ENCODE measurements around the gene LIPE.

LIPE gene

DNA sequence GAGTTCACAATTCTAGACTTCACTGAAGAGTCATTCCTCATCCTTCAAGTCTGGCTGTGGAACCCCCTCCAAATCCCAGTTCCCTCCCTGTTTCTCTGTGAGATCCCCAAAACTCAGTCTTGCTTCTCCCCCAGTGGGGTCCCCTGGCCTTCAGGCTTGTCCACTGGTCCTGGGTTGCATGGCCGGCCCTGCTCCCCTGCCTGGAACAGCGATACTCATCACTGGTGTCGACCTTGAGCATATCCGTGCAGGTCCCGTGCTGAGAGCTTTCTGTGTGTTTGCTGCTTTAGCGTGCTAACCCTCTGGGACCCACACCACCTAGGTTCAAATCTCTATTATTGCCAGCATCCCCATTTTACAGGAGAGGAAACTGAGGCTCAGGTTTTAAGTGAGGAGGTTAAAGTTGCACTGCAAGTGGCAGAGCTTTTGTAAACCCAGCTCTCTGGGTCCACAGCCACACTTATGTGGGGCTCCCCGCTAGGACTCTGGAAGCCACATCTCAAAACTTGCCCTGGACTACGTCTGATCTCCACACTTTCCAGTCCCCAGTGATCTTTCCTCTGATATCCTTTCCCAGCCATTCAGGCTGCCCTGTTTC, 15.5 kb downstream of the LIPE start:
- H3K36me3 ChIP-seq (ENCODE audit: insufficient read depth, low read length) = no peaks in the 10 kb centered on the region
- H3K4me3 ChIP-seq = no peak overlapping the region
- DNase-seq (ENCODE audit: low read depth, low spot score) = no peak

DNA sequence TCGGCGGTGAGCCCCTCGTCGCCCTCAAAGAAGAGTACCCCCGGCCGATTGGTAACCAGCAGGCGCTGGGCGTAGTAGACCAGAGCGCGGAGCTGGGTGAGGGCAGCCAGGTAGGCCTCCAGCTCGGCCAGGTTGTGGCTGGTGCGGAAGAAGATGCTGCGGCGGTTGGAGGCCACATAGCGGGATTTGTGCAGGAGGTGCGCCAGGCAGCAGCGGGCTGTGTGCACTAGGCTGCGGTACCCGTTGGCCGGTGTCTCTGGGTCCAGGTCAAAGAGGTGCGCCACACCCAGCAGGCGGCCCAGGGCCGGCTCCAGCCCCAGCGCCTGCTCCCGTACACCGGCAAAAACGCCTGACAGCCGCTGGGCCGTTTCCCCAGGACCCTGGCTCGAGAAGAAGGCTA, 16.8 kb downstream of the LIPE start:
- Histone ChIP-seq H3K27ac (no peak overlapping the region), H3K9me3 (ENCODE audit: low read depth, low read length) (no peaks in the 10 kb centered on the region), H3K9ac (ENCODE audit: insufficient read length) (no peak overlapping the region), H3K36me3 (ENCODE audit: insufficient read depth, low read length) (no peaks in the 10 kb centered on the region), H3K4me3 (no peak overlapping the region)
- TF ChIP-seq FOXP2 (optimal IDR thresholded peaks at IDR 0.05; ENCODE audit: control extremely low read depth, extremely low read length, insufficient read depth) (no peak), POLR2AphosphoS5 (IDR thresholded peaks at IDR 0.05; ENCODE audit: borderline replicate concordance, low read depth, low read length) (no peak), EZH2 (IDR thresholded peaks at IDR 0.05) (no peak)
- DNase-seq (ENCODE audit: low read depth, low spot score) = no peak

More for the DNA sequence above, 15.5 kb downstream of the LIPE start:
- Histone ChIP-seq H3K9me3 (ENCODE audit: low read depth, low read length) (no peaks in the 10 kb centered on the region), H3K9ac (ENCODE audit: insufficient read length) (no peak overlapping the region), H3K27ac (no peak overlapping the region)
- TF ChIP-seq POLR2AphosphoS5 (IDR thresholded peaks at IDR 0.05; ENCODE audit: borderline replicate concordance, low read depth, low read length) = no peak

DNA sequence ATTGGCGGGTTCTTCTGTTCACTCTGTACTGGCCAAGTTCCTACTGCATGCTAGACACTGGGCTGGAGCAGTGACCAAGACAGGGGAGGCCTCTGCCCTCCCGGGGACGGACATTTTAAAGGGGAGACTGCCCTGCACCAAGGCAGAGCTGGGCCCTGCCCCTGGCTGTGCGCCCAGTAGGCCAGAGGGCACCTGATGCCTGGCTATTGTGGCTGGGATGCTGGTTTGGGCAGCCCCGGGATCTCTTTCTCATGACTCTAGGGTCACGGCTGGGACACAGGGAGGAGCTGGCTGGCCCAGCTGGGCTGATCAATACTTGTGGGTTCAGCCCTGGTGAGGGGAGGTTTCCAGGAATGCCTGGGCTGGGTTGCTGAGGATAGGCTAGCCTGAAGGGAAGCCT, 17.7 kb downstream of the LIPE start:
- Histone ChIP-seq H3K4me3 (no peak overlapping the region), H3K9ac (ENCODE audit: insufficient read length) (no peak overlapping the region), H3K36me3 (ENCODE audit: insufficient read depth, low read length) (no peaks in the 10 kb centered on the region), H3K27ac (no peak overlapping the region), H3K9me3 (ENCODE audit: low read depth, low read length) (no peaks in the 10 kb centered on the region)
- no peak for DNase-seq (ENCODE audit: low read depth, low spot score)
- no peak for TF ChIP-seq POLR2AphosphoS5 (IDR thresholded peaks at IDR 0.05; ENCODE audit: borderline replicate concordance, low read depth, low read length)
- no peak for TF ChIP-seq EZH2 (IDR thresholded peaks at IDR 0.05)
- no peak for TF ChIP-seq FOXP2 (optimal IDR thresholded peaks at IDR 0.05; ENCODE audit: control extremely low read depth, extremely low read length, insufficient read depth)

GRCh38 chr19:42407816-42408175, 19.4 kb downstream of the LIPE start:
- no peak for DNase-seq (ENCODE audit: low read depth, low spot score)
- Histone ChIP-seq H3K4me3 (no peak overlapping the region), H3K36me3 (ENCODE audit: insufficient read depth, low read length) (no peaks in the 10 kb centered on the region), H3K9ac (ENCODE audit: insufficient read length) (no peak overlapping the region), H3K9me3 (ENCODE audit: low read depth, low read length) (no peaks in the 10 kb centered on the region), H3K27ac (no peak overlapping the region)
- TF ChIP-seq EZH2 (IDR thresholded peaks at IDR 0.05) (no peak), POLR2AphosphoS5 (IDR thresholded peaks at IDR 0.05; ENCODE audit: borderline replicate concordance, low read depth, low read length) (no peak), FOXP2 (optimal IDR thresholded peaks at IDR 0.05; ENCODE audit: control extremely low read depth, extremely low read length, insufficient read depth) (no peak)

GRCh38 chr19:42407085-42407815, 19.9 kb downstream of the LIPE start:
- Histone ChIP-seq H3K4me3 (no peak overlapping the region), H3K9ac (ENCODE audit: insufficient read length) (no peak overlapping the region), H3K9me3 (ENCODE audit: low read depth, low read length) (no peaks in the 10 kb centered on the region), H3K36me3 (ENCODE audit: insufficient read depth, low read length) (no peaks in the 10 kb centered on the region), H3K27ac (no peak overlapping the region)
- no peak for TF ChIP-seq EZH2 (IDR thresholded peaks at IDR 0.05)
- TF ChIP-seq POLR2AphosphoS5 (IDR thresholded peaks at IDR 0.05; ENCODE audit: borderline replicate concordance, low read depth, low read length) = no peak
- TF ChIP-seq FOXP2 (optimal IDR thresholded peaks at IDR 0.05; ENCODE audit: control extremely low read depth, extremely low read length, insufficient read depth) = no peak
- DNase-seq (ENCODE audit: low read depth, low spot score) = no peak

GRCh38 chr19:42406111-42406510, 21.1 kb downstream of the LIPE start:
- DNase-seq (ENCODE audit: low read depth, low spot score) = no peak
- H3K9ac ChIP-seq (ENCODE audit: insufficient read length) = no peak overlapping the region
- TF ChIP-seq FOXP2 (optimal IDR thresholded peaks at IDR 0.05; ENCODE audit: control extremely low read depth, extremely low read length, insufficient read depth) = no peak
- no peak for TF ChIP-seq POLR2AphosphoS5 (IDR thresholded peaks at IDR 0.05; ENCODE audit: borderline replicate concordance, low read depth, low read length)
- TF ChIP-seq EZH2 (IDR thresholded peaks at IDR 0.05) = no peak
- no peak overlapping the region for H3K4me3 ChIP-seq
- H3K27ac ChIP-seq = no peak overlapping the region
- H3K9me3 ChIP-seq (ENCODE audit: low read depth, low read length) = no peaks in the 10 kb centered on the region
- H3K36me3 ChIP-seq (ENCODE audit: insufficient read depth, low read length) = no peaks in the 10 kb centered on the region

DNA sequence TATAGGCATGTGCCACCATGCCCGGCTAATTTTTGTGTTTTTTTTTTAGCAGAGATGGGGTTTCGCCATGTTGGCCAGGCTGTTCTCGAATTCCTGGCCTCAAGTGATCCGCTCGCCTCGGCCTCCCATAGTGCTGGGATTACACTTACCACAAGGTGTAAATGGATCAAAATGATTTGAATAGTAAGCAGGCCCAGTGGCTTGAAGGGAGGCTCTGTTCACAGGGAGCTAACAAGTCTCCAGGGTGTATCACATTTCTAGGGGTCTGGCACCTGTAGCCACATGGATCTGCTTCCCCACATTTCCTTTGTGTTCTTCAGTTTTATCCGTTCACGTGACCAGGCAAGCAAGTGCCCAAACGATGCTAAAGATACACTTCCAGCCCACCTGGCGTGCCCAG, 23.6 kb downstream of the LIPE start:
- DNase-seq (ENCODE audit: low read depth, low spot score) = no peak
- no peak for TF ChIP-seq FOXP2 (optimal IDR thresholded peaks at IDR 0.05; ENCODE audit: control extremely low read depth, extremely low read length, insufficient read depth)
- no peak for TF ChIP-seq POLR2AphosphoS5 (IDR thresholded peaks at IDR 0.05; ENCODE audit: borderline replicate concordance, low read depth, low read length)
- TF ChIP-seq EZH2 (IDR thresholded peaks at IDR 0.05) = no peak
- Histone ChIP-seq H3K27ac (no peak overlapping the region), H3K9me3 (ENCODE audit: low read depth, low read length) (no peaks in the 10 kb centered on the region), H3K36me3 (ENCODE audit: insufficient read depth, low read length) (no peaks in the 10 kb centered on the region), H3K4me3 (no peak overlapping the region), H3K9ac (ENCODE audit: insufficient read length) (no peak overlapping the region)

- TF ChIP-seq POLR2AphosphoS5 (IDR thresholded peaks at IDR 0.05; ENCODE audit: borderline replicate concordance, low read depth, low read length) (no peak), FOXP2 (optimal IDR thresholded peaks at IDR 0.05; ENCODE audit: control extremely low read depth, extremely low read length, insufficient read depth) (no peak), EZH2 (IDR thresholded peaks at IDR 0.05) (no peak)
- H3K4me3 ChIP-seq = no peak overlapping the region
Observed at GRCh38 chr19:42402376-42403116, 24.6 kb downstream of the LIPE start.

More at GRCh38 chr19:42402376-42403116, 24.6 kb downstream of the LIPE start:
- Histone ChIP-seq H3K27ac (no peak overlapping the region), H3K9ac (ENCODE audit: insufficient read length) (no peak overlapping the region), H3K9me3 (ENCODE audit: low read depth, low read length) (no peaks in the 10 kb centered on the region), H3K36me3 (ENCODE audit: insufficient read depth, low read length) (no peaks in the 10 kb centered on the region)
- no peak for DNase-seq (ENCODE audit: low read depth, low spot score)
